Measurements from ENCODE around the gene KARS1. TPM values are rescaled to one million over a fixed set of nuclear protein-coding genes. Genes with fewer than 3 reads are reported as not detected.

Gene KARS1
- total and polyA plus RNA-seq, 2 of the 4 experiments (the other 2 are of a cell fraction), result 122 to 228 TPM

DNA sequence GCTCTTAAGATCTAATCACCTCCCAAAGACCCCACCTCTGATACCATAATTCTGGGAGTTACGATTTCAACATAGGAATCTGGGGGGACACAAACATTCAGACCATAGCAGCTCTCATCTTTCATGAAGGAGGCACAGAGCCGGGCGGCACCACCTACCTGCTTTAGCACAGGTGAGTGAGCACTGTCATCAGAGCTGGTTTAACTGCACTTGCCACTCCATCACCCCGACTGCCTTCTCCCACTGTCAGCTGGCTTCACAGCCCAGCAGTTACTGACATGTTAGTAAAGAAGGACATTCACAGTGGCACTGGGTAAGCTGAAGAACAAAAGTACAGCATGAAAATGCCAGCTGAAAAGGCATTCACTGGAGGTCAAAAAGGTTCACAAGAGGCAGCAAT lies 58.7 kb downstream of the KARS1 start:
- Histone ChIP-seq H2BK15ac (ENCODE audit: low read depth, low read length) (no peak overlapping the region), H2BK120ac (ENCODE audit: low read depth, low read length) (no peak overlapping the region), H3K56ac (ENCODE audit: extremely low read depth, insufficient read depth, low read length) (no peak overlapping the region), H3K4ac (ENCODE audit: low read depth, low read length) (no peak overlapping the region), H2AK5ac (ENCODE audit: low read depth, low read length) (no peak overlapping the region), H2AK9ac (replicated peaks; ENCODE audit: low read depth, low read length, poor library complexity) (no peak overlapping the region), H2BK20ac (ENCODE audit: low read depth, low read length) (no peak overlapping the region), H3K18ac (ENCODE audit: low read depth, low read length) (no peak overlapping the region), H3K14ac (replicated peaks; ENCODE audit: low read depth, low read length) (no peak overlapping the region), H2BK5ac (ENCODE audit: low read depth, low read length, poor library complexity, severe bottlenecking) (no peak overlapping the region), H3K4me3 (ENCODE audit: insufficient read depth, low read depth, low read length) (no peak overlapping the region), H3K4me1 (ENCODE audit: control insufficient read depth, insufficient read depth, low read length) (peaks cover 6% of the 10 kb centered on the region), H2AFZ (replicated peaks; ENCODE audit: low read length, poor library complexity) (no peak overlapping the region), H3K79me1 (ENCODE audit: low read depth in 1 of 2, low read length in 2 of 2) (peaks cover 0 to 1% of the 10 kb centered on the region in 2 experiments; a peak in 1 of 4 replicates), H3K36me3 (ENCODE audit: control insufficient read depth, insufficient read depth, low read length) (peaks cover 2% of the 10 kb centered on the region; the same call in 1 of the 2 replicates), H3K9me3 (ENCODE audit: control insufficient read depth, insufficient read depth, low read length) (no peaks in the 10 kb centered on the region), H3K9me1 (ENCODE audit: insufficient read depth, low read length) (peaks cover 6% of the 10 kb centered on the region; the same call in 1 of the 2 replicates), H3K9ac (ENCODE audit: low read depth, low read length) (no peak overlapping the region), H4K20me1 (ENCODE audit: insufficient read depth, low read length) (no peaks in the 10 kb centered on the region), H3K4me2 (ENCODE audit: low read depth, low read length) (no peak overlapping the region), H4K5ac (ENCODE audit: low read depth, low read length) (no peak overlapping the region), H3K27ac (ENCODE audit: insufficient read depth, low read length) (no peak overlapping the region), H4K8ac (ENCODE audit: low read depth in 2 of 2, low read length in 2 of 2) (no peak overlapping the region), H3K23ac (ENCODE audit: low read depth, low read length) (no peak overlapping the region), H3K27me3 (ENCODE audit: control insufficient read depth, insufficient read depth, low read length) (no peaks in the 10 kb centered on the region), H4K91ac (ENCODE audit: insufficient read depth, low read depth, low read length) (no peak overlapping the region)
- 100% methylated on average over 1 of the region's 4 CpGs; no CpG with 5 or more reads in 1 of the 2 experiments for WGBS, 2 experiments (ENCODE audit: extremely low coverage in 2 of 2, insufficient read length in 1 of 2)
- TF ChIP-seq RAD21 (IDR thresholded peaks at IDR 0.05; ENCODE audit: low read length), result no peak
- no peak for TF ChIP-seq MAFK (IDR thresholded peaks at IDR 0.05; ENCODE audit: low read depth, low read length)
- no peak for TF ChIP-seq FOS (IDR thresholded peaks at IDR 0.05; ENCODE audit: low read depth, low read length)
- ChIA-PET CTCF (no interaction called here), POLR2A (ENCODE audit: unreplicated experiment) (no interaction called here)
- intact Hi-C loops (cut with micrococcal nuclease), result no loop called here
- dilution Hi-C loops (cut with HindIII; ENCODE audit: low sequenced_read_pairs, unreplicated experiment), result no loop called here
- DNase-seq (no peak), ATAC-seq (ENCODE audit: low read depth) (no peak)
- in situ Hi-C loops (cut with MboI; ENCODE audit: low sequenced_read_pairs), result loop anchor here (25.0 kb wide), 1 partner anchor 376 kb away; the partner anchor contains the start of genes CTRB1 and CTRB2
- no TSS peak for BruUV-seq (replicated peaks)
